Choroid plexus epithelial cell (primary cell): ENCODE data around the gene SGSM2.
"Not testable (repeated sequence)": the region's sequence is repeated elsewhere in the genome, so short reads cannot be mapped to it uniquely, and the experiment has no call there.

Experiments used
- DNase-seq: peaks from one replicate; pipeline ENCODE4 v3.0.0-alpha.2; 2010; ENCODE audit warnings: low read depth
- H3K4me3 ChIP-seq: 2 replicates; pipeline ENCODE4 v1.5.1; 2011; ENCODE audit warnings: low read depth, mild to moderate bottlenecking, control low read depth, low read length, moderate library complexity
- TF ChIP-seq, protein P1 (sequence below): conservative IDR thresholded peaks from 2 replicates; pipeline ENCODE4 v1.5.1; 2011; ENCODE audit warnings: low read depth, mild to moderate bottlenecking, control low read depth, inconsistent platforms, low read length, moderate library complexity

The SGSM2 gene

DNA sequence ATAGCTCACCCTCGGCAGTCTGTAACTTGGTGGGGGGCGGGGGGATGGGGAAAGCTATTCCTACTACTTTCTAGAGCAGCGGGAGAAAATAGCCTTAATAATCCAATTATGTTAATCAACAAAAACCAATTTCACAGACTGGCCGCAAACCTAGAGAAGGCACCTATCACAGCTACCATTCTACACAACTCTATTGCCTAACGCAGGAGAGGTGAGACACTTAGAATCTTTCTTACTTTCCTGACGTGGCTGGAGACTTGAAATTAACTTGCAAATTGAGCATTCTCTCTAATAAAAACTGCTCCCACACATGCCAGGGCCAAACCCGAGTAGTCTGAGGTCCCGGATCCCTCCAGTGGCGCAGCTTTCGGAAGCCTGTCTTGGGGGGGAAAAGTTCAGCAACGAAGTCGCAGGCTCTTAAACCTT, 34.5 kb upstream of the SGSM2 start:
- peak; percentile 40 for DNase-seq
- TF ChIP-seq, protein P1, sequence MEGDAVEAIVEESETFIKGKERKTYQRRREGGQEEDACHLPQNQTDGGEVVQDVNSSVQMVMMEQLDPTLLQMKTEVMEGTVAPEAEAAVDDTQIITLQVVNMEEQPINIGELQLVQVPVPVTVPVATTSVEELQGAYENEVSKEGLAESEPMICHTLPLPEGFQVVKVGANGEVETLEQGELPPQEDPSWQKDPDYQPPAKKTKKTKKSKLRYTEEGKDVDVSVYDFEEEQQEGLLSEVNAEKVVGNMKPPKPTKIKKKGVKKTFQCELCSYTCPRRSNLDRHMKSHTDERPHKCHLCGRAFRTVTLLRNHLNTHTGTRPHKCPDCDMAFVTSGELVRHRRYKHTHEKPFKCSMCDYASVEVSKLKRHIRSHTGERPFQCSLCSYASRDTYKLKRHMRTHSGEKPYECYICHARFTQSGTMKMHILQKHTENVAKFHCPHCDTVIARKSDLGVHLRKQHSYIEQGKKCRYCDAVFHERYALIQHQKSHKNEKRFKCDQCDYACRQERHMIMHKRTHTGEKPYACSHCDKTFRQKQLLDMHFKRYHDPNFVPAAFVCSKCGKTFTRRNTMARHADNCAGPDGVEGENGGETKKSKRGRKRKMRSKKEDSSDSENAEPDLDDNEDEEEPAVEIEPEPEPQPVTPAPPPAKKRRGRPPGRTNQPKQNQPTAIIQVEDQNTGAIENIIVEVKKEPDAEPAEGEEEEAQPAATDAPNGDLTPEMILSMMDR: no peak
- H3K4me3 ChIP-seq: peak overlapping the region; percentile 96

DNA sequence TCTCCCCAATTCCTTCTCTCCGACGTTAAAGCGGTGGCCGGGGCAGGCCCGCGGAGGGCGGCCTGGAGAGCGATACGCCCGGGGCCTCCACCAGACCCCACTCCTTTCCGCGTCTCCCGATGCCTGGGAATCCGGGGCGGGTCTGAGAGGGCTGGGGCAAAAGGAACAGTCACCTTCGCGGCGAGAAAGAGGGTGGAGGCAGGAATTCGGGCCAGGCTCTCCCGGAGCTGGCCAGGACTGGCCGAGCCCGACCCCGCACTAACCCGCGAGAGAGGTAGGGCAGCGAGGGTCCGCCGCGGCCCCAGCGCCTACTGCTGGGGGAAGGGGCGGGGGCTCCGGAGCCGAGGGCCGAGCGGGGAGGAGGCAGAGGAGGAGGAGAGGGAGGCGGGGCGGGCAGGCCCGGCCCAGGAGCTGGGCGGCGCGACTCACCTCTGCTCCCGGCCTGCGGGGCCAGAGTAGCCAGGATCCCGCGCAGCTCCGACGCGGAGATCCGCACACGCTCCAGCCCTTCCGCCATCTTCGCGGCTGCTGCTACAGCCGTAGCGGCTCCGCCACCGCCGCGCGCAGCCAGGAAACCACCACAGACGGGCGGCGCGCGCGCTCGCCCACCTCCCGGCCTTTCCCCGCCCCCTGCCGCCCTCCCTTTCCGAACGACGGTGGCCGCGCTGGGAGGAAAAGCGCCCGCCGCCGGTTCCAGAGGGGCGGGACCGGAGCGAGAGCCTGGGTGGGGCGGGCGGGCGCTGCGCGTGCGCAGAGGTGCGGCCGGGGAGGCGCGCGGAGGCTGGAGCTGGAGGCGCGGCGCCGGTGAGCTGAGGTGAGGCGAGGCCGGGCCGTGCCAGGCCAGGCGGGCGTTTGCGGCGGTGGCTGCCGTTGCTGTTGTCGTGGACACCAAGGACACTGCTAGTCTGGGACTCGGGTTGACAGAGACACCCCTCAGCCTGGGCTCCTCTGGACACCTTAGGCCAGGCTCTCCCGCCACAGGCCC, 33.8 kb upstream of the SGSM2 start, which contains the start of the genes SMG6 and SRR:
Gene SMG6, minus strand, starts transcription at position 582 of the 985 bp plus-strand sequence. Its CDS starts 65 bp downstream, at position 517.
Gene SRR, plus strand, starts transcription at position 747 of the 985 bp plus-strand sequence. CDS start 11,611 bp downstream, outside the sequence.
- TF ChIP-seq, protein P1: no peak
- peak; percentile 88 for DNase-seq
- H3K4me3 ChIP-seq: peak within 1 kb of the TSS; percentile 96

DNA sequence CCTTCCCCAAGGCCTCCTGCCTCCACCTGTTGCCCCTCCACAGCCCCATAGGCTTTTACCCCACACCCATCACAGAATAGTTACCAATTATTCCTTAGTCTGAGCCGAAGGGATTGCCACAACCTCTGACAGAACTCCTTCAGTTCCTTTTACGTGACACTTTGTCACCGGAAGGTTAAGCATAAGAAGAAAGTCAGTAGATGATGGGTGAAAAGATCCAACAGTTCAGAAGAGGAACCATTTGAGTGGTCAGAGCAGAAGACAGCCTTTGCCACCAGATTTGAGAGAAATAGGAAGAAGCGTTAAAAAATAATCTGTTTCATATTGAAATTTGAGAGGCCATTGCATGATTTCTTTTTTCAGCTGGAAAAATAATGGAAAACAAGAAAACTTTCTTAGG, 32.4 kb upstream of the SGSM2 start:
- TF ChIP-seq, protein P1: no peak
- no peak for DNase-seq
- H3K4me3 ChIP-seq: no peak overlapping the region

DNA sequence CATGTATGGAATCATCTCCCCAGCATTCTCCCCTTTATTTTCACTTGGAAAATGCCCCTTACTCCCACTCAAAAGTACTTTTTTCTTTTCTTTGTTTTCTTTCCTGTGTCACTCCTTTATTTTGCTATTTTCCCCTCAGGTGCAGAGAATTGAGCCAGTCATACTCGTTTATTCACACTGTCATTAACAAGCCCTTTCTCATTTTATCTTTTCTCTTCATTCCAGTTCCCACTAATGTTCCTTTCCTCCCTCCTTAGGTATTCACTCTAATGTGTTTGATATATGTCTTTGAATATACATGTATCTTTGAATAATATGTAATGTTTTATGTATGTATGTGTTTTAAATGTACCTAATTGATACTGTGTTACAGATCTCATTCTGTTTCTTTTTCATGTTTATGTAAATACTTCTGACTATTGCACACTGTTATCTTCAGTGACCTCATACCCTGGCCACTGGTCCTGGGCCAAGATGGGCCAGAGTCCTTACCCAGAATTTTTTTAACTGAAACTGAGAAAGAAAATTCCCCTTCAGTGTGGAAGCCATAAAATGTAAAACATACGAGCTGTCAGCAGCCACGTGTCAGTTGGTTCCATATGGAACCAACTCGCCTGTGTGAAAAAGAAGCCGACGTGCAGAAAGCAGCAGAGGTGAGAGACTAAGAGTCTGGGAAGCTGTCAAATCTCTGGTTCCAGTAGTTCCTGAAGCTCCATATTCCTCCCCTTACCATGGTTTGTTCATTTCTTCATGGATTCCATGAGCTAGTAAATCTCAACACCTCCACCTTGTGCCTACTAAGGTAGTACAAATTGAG, 27.8 kb upstream of the SGSM2 start:
- TF ChIP-seq, protein P1: no peak
- H3K4me3 ChIP-seq: no peak overlapping the region
- DNase-seq: peak; percentile 26

DNA sequence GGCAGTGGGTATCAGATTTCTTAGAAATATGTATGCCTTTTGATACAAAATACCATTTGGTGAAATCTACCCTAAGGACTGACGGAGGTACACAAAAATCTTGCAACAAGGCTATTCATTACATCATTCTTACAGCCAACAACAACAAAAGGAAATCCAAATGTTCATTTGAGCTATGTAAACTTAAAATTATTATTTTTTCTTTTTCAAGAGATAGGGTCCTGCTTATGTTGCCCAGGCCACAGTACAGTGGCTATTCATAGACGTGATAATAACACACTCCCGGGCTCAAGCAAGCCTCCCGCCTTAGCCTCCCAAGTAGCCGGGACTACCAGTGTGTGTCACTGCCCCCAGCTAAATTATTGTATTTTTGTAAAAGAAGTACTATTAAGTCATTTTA, 24.6 kb upstream of the SGSM2 start:
- TF ChIP-seq, protein P1: no peak
- DNase-seq: peak; percentile 62
- no peak overlapping the region for H3K4me3 ChIP-seq

DNA sequence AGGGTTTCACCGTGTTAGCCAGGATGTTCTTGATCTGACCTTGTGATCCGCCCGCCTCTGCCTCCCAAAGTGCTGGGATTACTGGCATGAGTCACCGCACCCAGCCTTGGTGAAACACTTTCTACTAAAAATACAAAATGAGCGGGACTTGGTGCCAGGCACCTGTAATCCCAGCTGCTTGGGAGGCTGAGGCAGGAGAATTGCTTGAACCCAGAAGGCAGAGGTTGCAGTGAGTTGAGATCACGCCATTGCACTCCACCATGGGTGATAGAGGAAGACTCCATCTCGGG, 20.4 kb upstream of the SGSM2 start:
- H3K4me3 ChIP-seq, DNase-seq: not testable (repeated sequence)

DNA sequence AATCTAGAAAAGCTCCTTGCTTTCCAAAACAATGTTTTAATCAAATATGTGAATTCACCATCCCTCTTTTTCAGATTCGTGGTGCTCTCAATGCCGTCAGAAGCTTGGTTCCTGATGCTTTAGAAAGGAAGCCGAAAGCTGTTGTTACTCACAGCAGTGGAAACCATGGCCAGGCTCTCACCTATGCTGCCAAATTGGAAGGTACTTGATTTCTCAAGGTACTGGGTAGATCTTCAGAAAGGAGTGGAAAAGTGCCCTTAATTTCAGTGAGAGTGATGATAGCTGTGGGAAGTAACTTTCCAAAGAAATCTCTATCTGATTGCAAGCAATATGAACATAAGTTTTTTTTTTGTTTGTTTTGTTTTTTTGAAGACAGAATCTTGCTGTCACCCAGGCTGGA, 19.5 kb upstream of the SGSM2 start:
- H3K4me3 ChIP-seq: no peak overlapping the region
- no peak for DNase-seq
- TF ChIP-seq, protein P1: no peak
